DOHH2 (cell line): ENCODE results near the gene TSPAN1.

ENCODE experiments used
- H3F3A ChIP-seq: fragments of 200-600 bp; sonication (generic), shearing (Covaris generic); 2 replicates; pipeline ENCODE4 v1.6.0; 2016; ENCODE audit warnings: antibody characterized with exemption, mild to moderate bottlenecking; ENCODE audit not compliant: control insufficient read depth, insufficient read depth
- H3K27ac ChIP-seq: fragments of 200-600 bp; sonication (generic); 2 replicates; pipeline ENCODE4 v1.5.1; 2014; ENCODE audit warnings: low read depth, mild to moderate bottlenecking, low read length, moderate library complexity
- H3K27me3 ChIP-seq: fragments of 200-600 bp; sonication (generic); 2 replicates; pipeline ENCODE4 v1.6.1; 2014; ENCODE audit warnings: mild to moderate bottlenecking, low read length, mixed read lengths; ENCODE audit not compliant: control insufficient read depth
- H3K36me3 ChIP-seq: fragments of 200-600 bp; sonication (generic); 2 replicates; pipeline ENCODE4 v1.6.1; 2014; ENCODE audit warnings: mild to moderate bottlenecking, low read length, moderate library complexity, mixed read lengths; ENCODE audit not compliant: control insufficient read depth
- H3K4me1 ChIP-seq: fragments of 200-600 bp; sonication (generic); 2 replicates; pipeline ENCODE4 v1.6.1; 2014; ENCODE audit warnings: mild to moderate bottlenecking, low read length, mixed read lengths; ENCODE audit not compliant: control insufficient read depth
- H3K4me2 ChIP-seq: fragments of 200-600 bp; sonication (generic); 2 replicates; pipeline ENCODE4 v1.6.0; 2014; ENCODE audit warnings: mild to moderate bottlenecking, low read length, moderate library complexity
- H3K4me3 ChIP-seq: fragments of 200-600 bp; sonication (generic); 2 replicates; pipeline ENCODE4 v1.5.1; 2014; ENCODE audit warnings: mild to moderate bottlenecking, low read length, mixed read lengths
- H3K79me2 ChIP-seq: fragments of 200-600 bp; sonication (generic); 2 replicates; pipeline ENCODE4 v1.6.1; 2014; ENCODE audit warnings: mild to moderate bottlenecking, low read length, mixed read lengths; ENCODE audit not compliant: control insufficient read depth
- H3K9me2 ChIP-seq: fragments of 200-600 bp; sonication (generic); replicated peaks from 2 replicates; pipeline ENCODE4 v1.6.1; 2014; ENCODE audit warnings: mild to moderate bottlenecking, low read length, mixed read lengths; ENCODE audit not compliant: control insufficient read depth
- H3K9me3 ChIP-seq: fragments of 200-600 bp; sonication (generic); 2 replicates; pipeline ENCODE4 v1.6.1; 2014; ENCODE audit warnings: antibody characterized with exemption, low read length, mixed read lengths; ENCODE audit not compliant: control insufficient read depth, insufficient read depth
- H4K20me1 ChIP-seq: fragments of 200-600 bp; sonication (generic); 2 replicates; pipeline ENCODE4 v1.6.0; 2014; ENCODE audit warnings: low read depth, mild to moderate bottlenecking, antibody characterized with exemption, low read length, moderate library complexity; ENCODE audit not compliant: control insufficient read depth, insufficient read depth
- EZH2phosphoT487 ChIP-seq: fragments of 200-600 bp; sonication (generic); IDR thresholded peaks from 2 replicates; pipeline ENCODE4 v1.6.1; 2017; ENCODE audit warnings: borderline replicate concordance, mild to moderate bottlenecking, antibody characterized with exemption, low read length, moderate library complexity, mixed read lengths
- TF ChIP-seq, protein P1 (sequence below): fragments of 200-600 bp; sonication (generic); IDR thresholded peaks from one replicate; pipeline ENCODE4 v1.5.1; 2014; ENCODE audit warnings: antibody characterized with exemption, mild to moderate bottlenecking, low read depth, low read length; ENCODE audit not compliant: poor library complexity, severe bottlenecking

TSPAN1 gene

GRCh38 chr1:46193984-46194570 lies 19.2 kb downstream of the TSPAN1 start:
- no peaks in the 10 kb centered on the region for H3K9me3 ChIP-seq
- no peaks in the 10 kb centered on the region for H4K20me1 ChIP-seq
- no peak overlapping the region for H3K4me2 ChIP-seq
- no peak for TF ChIP-seq EZH2phosphoT487
- TF ChIP-seq, protein P1, sequence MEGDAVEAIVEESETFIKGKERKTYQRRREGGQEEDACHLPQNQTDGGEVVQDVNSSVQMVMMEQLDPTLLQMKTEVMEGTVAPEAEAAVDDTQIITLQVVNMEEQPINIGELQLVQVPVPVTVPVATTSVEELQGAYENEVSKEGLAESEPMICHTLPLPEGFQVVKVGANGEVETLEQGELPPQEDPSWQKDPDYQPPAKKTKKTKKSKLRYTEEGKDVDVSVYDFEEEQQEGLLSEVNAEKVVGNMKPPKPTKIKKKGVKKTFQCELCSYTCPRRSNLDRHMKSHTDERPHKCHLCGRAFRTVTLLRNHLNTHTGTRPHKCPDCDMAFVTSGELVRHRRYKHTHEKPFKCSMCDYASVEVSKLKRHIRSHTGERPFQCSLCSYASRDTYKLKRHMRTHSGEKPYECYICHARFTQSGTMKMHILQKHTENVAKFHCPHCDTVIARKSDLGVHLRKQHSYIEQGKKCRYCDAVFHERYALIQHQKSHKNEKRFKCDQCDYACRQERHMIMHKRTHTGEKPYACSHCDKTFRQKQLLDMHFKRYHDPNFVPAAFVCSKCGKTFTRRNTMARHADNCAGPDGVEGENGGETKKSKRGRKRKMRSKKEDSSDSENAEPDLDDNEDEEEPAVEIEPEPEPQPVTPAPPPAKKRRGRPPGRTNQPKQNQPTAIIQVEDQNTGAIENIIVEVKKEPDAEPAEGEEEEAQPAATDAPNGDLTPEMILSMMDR, result no peak
- H3K9me2 ChIP-seq, result no peaks in the 10 kb centered on the region
- no peak overlapping the region for H3K27ac ChIP-seq
- H3F3A ChIP-seq, result peaks cover 3% of the 10 kb centered on the region; the same call in 1 of the 2 replicates
- peaks cover 19% of the 10 kb centered on the region for H3K4me1 ChIP-seq
- H3K4me3 ChIP-seq, result no peak overlapping the region
- peaks cover 5% of the 10 kb centered on the region for H3K79me2 ChIP-seq
- H3K36me3 ChIP-seq, result peaks cover 8% of the 10 kb centered on the region; the same call in 1 of the 2 replicates
- no peaks in the 10 kb centered on the region for H3K27me3 ChIP-seq

- H3K4me1 ChIP-seq, result peaks cover 25% of the 10 kb centered on the region
- H4K20me1 ChIP-seq, result no peaks in the 10 kb centered on the region
- H3K36me3 ChIP-seq, result peaks cover 8% of the 10 kb centered on the region; the same call in 1 of the 2 replicates
- peaks cover 5% of the 10 kb centered on the region; the same call in 1 of the 2 replicates for H3F3A ChIP-seq
- H3K9me2 ChIP-seq, result no peaks in the 10 kb centered on the region
- peaks cover 5% of the 10 kb centered on the region for H3K79me2 ChIP-seq
- no peaks in the 10 kb centered on the region for H3K27me3 ChIP-seq
- H3K9me3 ChIP-seq, result no peaks in the 10 kb centered on the region
- H3K4me3 ChIP-seq, result no peak overlapping the region
- TF ChIP-seq, protein P1, result no peak
- no peak for TF ChIP-seq EZH2phosphoT487
- no peak overlapping the region for H3K27ac ChIP-seq
- no peak overlapping the region for H3K4me2 ChIP-seq
Observed at GRCh38 chr1:46194641-46195193, 19.8 kb downstream of the TSPAN1 start.

DNA sequence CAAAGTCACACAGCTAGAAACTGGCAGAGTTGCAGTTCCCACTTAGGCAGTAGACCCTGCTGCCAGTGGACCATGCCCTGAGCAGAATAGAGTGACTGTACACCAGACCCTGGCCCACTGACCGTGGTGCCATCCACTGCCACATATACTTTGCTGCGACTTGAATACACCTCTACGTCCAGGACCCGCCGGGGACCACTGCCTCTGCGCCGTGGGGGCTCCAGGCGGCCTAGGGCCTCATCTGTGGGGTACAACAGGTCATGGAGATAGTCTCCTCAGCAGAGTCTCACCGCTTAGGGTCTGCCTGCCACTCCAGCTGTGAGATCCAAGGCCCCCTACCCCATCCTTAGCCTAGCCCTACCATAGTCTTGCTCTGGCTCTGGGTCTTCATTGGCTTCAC lies 21.7 kb downstream of the TSPAN1 start:
- Histone ChIP-seq H3K4me1 (peaks cover 25% of the 10 kb centered on the region), H3K9me2 (no peaks in the 10 kb centered on the region), H3K9me3 (no peaks in the 10 kb centered on the region), H3K27ac (no peak overlapping the region), H3K79me2 (peaks cover 5% of the 10 kb centered on the region), H3K36me3 (peaks cover 8% of the 10 kb centered on the region; the same call in 1 of the 2 replicates), H3F3A (peaks cover 5% of the 10 kb centered on the region; the same call in 1 of the 2 replicates), H3K27me3 (no peaks in the 10 kb centered on the region), H4K20me1 (no peaks in the 10 kb centered on the region), H3K4me2 (no peak overlapping the region), H3K4me3 (no peak overlapping the region)
- TF ChIP-seq, protein P1, result no peak
- TF ChIP-seq EZH2phosphoT487, result no peak
